NCI-H1105 treated with DMSO at 0.1 percent for 48 hours (cell line): ENCODE measurements around the gene SLCO1B1.
"Not testable (repeated sequence)": the region's sequence is repeated elsewhere in the genome, so short reads cannot be mapped to it uniquely, and the experiment has no call there.

Experiments used
- DNase-seq: peaks from one replicate; lab custom pipeline; 2025; lab: John Stamatoyannopoulos, UW

Gene SLCO1B1, protein sequence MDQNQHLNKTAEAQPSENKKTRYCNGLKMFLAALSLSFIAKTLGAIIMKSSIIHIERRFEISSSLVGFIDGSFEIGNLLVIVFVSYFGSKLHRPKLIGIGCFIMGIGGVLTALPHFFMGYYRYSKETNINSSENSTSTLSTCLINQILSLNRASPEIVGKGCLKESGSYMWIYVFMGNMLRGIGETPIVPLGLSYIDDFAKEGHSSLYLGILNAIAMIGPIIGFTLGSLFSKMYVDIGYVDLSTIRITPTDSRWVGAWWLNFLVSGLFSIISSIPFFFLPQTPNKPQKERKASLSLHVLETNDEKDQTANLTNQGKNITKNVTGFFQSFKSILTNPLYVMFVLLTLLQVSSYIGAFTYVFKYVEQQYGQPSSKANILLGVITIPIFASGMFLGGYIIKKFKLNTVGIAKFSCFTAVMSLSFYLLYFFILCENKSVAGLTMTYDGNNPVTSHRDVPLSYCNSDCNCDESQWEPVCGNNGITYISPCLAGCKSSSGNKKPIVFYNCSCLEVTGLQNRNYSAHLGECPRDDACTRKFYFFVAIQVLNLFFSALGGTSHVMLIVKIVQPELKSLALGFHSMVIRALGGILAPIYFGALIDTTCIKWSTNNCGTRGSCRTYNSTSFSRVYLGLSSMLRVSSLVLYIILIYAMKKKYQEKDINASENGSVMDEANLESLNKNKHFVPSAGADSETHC

GRCh38 chr12:21130998-21131397 lies at the start of gene SLCO1B1:
Gene SLCO1B1 (plus strand): TSS chr12:21131194. CDS start chr12:21141575, 10,381 bp downstream.
- no peak for DNase-seq

DNA sequence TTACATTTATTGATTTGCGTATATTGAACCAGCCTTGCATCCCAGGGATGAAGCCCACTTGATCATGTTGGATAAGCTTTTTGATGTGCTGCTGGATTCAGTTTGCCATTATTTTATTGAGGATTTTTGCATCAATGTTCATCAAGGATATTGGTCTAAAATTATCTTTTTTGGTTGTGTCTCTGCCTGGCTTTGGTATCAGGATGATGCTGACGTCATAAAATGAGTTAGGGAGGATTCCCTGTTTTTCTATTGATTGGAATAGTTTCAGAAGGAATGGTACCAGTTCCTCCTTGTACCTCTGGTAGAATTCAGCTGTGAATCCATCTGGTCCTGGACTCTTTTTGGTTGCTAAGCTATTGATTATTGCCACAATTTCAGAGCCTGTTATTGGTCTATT lies 46.2 kb upstream of the SLCO1B1 start:
- DNase-seq, result not testable (repeated sequence)

- no peak for DNase-seq
Measured at GRCh38 chr12:21111732-21112131, 19.3 kb upstream of the SLCO1B1 start.

GRCh38 chr12:21113266-21113665 lies 17.7 kb upstream of the SLCO1B1 start:
- no peak for DNase-seq

GRCh38 chr12:21117995-21118394 lies 13.0 kb upstream of the SLCO1B1 start:
- no peak for DNase-seq

DNA sequence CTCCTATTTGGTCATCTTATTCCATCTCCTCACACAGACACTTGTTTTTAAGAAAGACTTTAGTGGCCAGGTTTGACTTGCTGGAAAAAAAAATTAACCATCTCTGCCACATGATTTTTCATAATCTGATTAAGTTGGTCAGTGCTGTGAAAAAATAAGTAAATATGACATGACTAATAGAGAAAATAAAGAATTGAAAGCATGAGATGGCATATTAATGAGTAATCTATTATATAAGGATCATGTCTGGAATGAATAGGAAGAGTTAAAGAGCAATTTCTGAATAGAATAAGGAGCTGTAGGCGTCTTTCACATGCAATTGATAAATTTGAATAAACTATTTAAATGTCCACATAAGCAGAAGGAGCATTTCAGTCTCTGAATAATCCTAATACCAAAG lies 12.2 kb upstream of the SLCO1B1 start:
- DNase-seq, result no peak

GRCh38 chr12:21129351-21129750 lies 1.6 kb upstream of the SLCO1B1 start:
- DNase-seq, result no peak

DNA sequence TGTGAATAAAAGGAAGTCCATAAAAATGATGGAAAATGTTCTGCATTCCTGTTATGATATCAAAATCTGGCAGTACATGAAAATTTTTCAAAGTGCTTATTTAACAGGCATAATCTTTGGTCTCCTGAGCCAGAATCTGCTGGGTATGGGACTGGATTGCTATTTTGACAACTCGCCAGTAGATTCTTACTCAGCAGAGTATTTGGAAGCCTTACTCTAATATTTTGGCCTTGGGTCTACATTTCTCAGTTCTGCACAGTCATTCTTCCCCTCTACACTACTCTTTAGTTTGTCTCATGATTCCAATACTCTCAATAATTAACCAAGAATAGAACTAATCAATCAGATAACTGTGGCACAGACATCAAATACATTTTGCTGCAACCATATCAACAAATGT lies 1.1 kb upstream of the SLCO1B1 start:
- DNase-seq, result no peak

GRCh38 chr12:21137318-21137999 lies 6.5 kb downstream of the SLCO1B1 start:
- not testable (repeated sequence) for DNase-seq

GRCh38 chr12:21138016-21138415 lies 7.0 kb downstream of the SLCO1B1 start:
- no peak for DNase-seq

GRCh38 chr12:21144309-21144708 lies 13.3 kb downstream of the SLCO1B1 start:
- no peak for DNase-seq

- not testable (repeated sequence) for DNase-seq
Measured at GRCh38 chr12:21149861-21150260, 18.9 kb downstream of the SLCO1B1 start.

DNA sequence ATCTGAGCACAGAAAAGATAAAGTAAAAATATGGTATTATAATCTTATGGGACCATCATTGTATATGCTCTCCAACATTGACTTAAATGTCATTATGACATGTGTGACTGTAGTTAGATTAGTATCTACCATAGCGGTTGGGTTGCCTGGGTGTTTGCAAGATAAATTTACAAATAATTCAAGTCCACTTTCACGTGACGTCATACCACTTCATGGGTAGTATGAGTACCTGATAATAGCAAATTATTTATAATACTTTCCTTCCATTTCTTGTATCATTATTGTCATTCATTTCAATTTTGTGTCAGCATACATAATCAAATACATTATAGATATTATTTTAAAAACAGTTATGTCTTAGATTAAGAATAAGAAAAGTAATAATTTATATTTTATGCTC lies 20.2 kb downstream of the SLCO1B1 start:
- DNase-seq, result no peak

GRCh38 chr12:21155522-21156351 lies 24.7 kb downstream of the SLCO1B1 start:
- DNase-seq, result no peak

DNA sequence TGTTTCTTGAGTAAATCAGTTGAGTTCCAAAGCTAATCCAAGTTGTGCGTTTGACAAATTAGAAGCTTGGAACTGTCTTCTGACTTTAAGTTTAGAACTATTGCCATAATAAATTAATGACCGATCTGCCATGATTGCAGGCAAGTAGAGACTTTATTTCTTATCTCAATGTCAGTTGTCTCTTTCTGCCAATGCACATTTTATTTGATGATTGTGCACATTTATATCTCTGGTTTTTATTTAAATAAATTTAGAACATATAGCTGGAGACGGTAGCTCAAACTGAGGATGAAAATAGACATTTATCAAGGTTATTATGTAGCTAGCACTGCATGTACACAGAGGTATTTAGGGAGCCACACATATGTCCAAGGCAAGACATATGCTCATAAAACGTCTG lies 34.1 kb downstream of the SLCO1B1 start:
- no peak for DNase-seq

DNA sequence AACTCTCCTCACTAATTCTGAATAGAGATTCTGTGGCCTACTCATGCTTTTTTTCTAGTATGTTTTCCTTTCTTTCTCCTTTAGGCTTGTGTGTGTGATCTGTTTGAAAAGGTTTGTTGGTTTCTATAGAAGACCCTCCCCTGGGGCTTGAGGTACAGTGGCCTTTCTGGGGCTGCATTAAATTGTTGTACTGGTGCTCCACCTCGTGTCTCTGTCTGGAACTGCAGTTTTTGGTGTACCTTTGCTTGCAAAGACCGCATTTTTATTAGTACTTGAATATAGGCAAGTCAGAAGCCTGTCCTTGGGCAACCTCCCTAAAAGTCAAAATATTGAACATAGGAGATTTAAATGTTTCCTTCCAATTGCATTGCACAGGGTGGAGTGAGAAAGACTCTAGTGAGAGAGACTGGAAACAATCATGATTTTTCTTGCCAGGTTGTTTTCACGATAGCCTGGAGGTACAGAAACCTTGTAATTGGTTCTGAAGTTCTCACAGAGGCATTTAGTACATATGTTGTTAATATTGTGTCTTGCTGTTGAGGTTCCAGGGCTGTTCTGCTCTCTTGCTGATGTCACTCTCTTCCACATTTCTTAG lies 39.0 kb downstream of the SLCO1B1 start:
- peak; percentile 55 for DNase-seq

DNA sequence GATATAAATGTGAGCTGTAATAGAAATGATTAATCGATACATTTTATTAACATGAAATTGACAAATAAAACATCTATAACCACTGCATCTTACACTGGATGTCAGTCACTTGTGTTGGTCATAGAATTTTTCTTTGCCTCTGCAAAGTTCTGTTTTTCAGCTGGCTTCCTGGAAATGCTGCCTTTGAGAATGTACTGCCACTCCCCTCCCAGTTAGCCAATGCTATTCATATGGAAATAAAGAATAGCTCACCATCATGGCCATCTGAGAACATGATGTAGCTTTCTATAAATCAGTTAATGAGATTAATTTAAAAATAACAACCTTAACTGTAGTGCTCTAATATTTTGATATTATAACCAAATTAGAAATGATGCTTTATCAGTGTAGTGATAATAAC lies 41.1 kb downstream of the SLCO1B1 start:
- DNase-seq, result no peak

GRCh38 chr12:21183721-21184275 lies 52.8 kb downstream of the SLCO1B1 start:
- no peak for DNase-seq

DNA sequence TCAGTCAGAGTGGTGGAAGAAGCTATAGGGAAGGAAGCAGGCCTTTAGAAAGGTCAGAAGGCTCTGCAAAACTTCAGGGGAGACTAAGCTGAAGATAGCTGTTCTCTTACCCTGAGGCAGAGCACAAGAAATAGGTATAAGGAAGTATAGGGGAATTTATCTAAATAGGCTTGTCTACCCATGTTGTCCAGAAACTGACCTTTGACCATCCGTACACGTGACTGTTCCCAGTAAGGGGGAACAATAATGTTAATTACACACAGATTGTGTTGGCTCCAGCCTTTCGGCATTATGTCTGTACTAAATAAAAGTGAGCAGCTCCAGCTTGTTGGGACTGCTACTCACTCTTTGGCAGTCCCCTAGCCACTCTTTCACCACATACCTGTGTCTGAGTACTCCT lies 59.0 kb downstream of the SLCO1B1 start:
- DNase-seq, result no peak

DNA sequence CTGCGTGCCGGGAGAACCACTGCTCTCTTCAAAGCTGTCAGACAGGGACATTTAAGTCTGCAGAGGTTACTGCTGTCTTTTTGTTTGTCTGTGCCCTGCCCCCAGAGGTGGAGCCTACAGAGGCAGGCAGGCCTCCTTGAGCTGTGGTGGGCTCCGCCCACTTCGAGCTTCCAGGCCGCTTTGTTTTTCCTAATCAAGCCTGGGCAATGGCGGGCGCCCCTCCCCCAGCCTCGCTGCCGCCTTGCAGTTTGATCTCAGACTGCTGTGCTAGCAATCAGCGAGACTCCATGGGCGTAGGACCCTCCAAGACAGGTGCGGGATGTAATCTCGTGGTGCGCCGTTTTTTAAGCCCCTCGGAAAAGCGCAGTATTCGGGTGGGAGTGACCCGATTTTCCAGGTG lies 83.4 kb downstream of the SLCO1B1 start:
- not testable (repeated sequence) for DNase-seq

DNA sequence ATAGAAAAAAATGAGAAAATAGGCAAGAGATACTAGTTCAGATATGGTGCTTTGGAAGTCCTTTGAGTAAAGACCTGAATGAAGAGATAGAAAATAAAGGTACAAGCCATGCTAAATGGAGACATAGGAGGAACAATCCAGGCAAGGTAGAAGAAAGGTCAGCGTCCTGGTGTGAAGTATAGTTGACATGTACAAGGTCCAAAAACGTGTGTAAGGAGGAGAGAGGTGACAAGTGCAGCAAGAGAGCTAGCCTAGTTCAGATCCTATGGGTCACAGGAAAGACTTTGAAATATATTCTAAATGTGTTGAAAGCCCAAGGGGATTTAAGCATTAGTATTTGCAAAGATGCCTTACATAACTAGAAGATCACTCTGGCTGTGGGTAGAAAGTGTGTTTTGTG lies 88.2 kb downstream of the SLCO1B1 start:
- no peak for DNase-seq
